Renal pelvis (tissue), 4 donors: ENCODE results near the gene KLRC2. TPM values are rescaled to one million over a fixed set of nuclear protein-coding genes. Genes with fewer than 3 reads are reported as not detected.
"Not testable (repeated sequence)": the region's sequence is repeated elsewhere in the genome, so short reads cannot be mapped to it uniquely, and the experiment has no call there.

ENCODE experiments used
- DNase-seq: peaks from one replicate; pipeline ENCODE4 v3.0.0-alpha.2; 2013
- polyA plus RNA-seq, 3 donors: library from polyadenylated mRNA; unstranded; fragments of 120-200 nt; gene quantifications; one replicate each; pipeline ENCODE4 v1.2.1, GENCODE V29; 2013; ENCODE audit not compliant: insufficient read length in 3 of 3

Gene KLRC2
- polyA plus RNA-seq, 3 donors = 0.31 TPM; not detected in 2

GRCh38 chr12:10406725-10407124 lies 29.1 kb downstream of the KLRC2 start:
- DNase-seq = no peak

GRCh38 chr12:10405294-10405693 lies 30.5 kb downstream of the KLRC2 start:
- no peak for DNase-seq

- DNase-seq = no peak
Measured at GRCh38 chr12:10404798-10405197, 31.0 kb downstream of the KLRC2 start.

- DNase-seq = no peak
Measured at GRCh38 chr12:10400829-10401228, 35.0 kb downstream of the KLRC2 start.

- DNase-seq = no peak
Measured at GRCh38 chr12:10398168-10398567, 37.6 kb downstream of the KLRC2 start.

- no peak for DNase-seq
Measured at GRCh38 chr12:10397296-10397695, 38.5 kb downstream of the KLRC2 start.

GRCh38 chr12:10396176-10396575 lies 39.6 kb downstream of the KLRC2 start:
- not testable (repeated sequence) for DNase-seq

GRCh38 chr12:10395390-10395998 lies 40.3 kb downstream of the KLRC2 start:
- peak; percentile 24 for DNase-seq

GRCh38 chr12:10394531-10395152 lies 41.2 kb downstream of the KLRC2 start:
- not testable (repeated sequence) for DNase-seq

GRCh38 chr12:10393291-10393690 lies 42.5 kb downstream of the KLRC2 start:
- DNase-seq = no peak

- DNase-seq = no peak
Measured at GRCh38 chr12:10392394-10392930, 43.3 kb downstream of the KLRC2 start.

GRCh38 chr12:10390991-10391390 lies 44.8 kb downstream of the KLRC2 start:
- not testable (repeated sequence) for DNase-seq

GRCh38 chr12:10389904-10390303 lies 45.9 kb downstream of the KLRC2 start, which contains the start of gene KLRK1:
TSS of gene KLRK1 (minus strand) at chr12:10390041. CDS start at chr12:10388810, 1,231 bp downstream.
- no peak for DNase-seq

- DNase-seq = no peak
Measured at GRCh38 chr12:10388624-10389413, 47.0 kb downstream of the KLRC2 start.

GRCh38 chr12:10387498-10387897 lies 48.3 kb downstream of the KLRC2 start:
- DNase-seq = not testable (repeated sequence)

GRCh38 chr12:10386857-10387256 lies 49.0 kb downstream of the KLRC2 start:
- no peak for DNase-seq

GRCh38 chr12:10385166-10385613 lies 50.6 kb downstream of the KLRC2 start:
- DNase-seq = no peak

GRCh38 chr12:10384191-10384590 lies 51.6 kb downstream of the KLRC2 start:
- DNase-seq = no peak

GRCh38 chr12:10381928-10382628 lies 53.7 kb downstream of the KLRC2 start:
- DNase-seq = no peak
